ENCODE data around the gene NSMF. TPM values are rescaled to one million over a fixed set of nuclear protein-coding genes. Genes with fewer than 3 reads are reported as not detected.

Gene NSMF
- total RNA-seq, 1 donor from 2014 or later, result 23.9 TPM

- no peak overlapping the region for H3K4me3 ChIP-seq
- no peak for ATAC-seq
- H3K27me3 ChIP-seq, result no peaks in the 10 kb centered on the region
- intact Hi-C loops (cut with DNase I), result no loop called here
- no peak for TF ChIP-seq CTCF (IDR thresholded peaks at IDR 0.05)
- H3K27ac ChIP-seq, result peak overlapping the region; percentile 24
- no peaks in the 10 kb centered on the region for H3K9me3 ChIP-seq
- peaks cover 10% of the 10 kb centered on the region for H3K4me1 ChIP-seq
- no peaks in the 10 kb centered on the region for H3K36me3 ChIP-seq
- DNase-seq, result peak; percentile 64
Measured at GRCh38 chr9:137462396-137462985, 3.4 kb upstream of the NSMF start.

- Histone ChIP-seq H3K27me3 (no peaks in the 10 kb centered on the region), H3K36me3 (no peaks in the 10 kb centered on the region), H3K27ac (peak overlapping the region; percentile 24), H3K4me1 (peaks cover 10% of the 10 kb centered on the region), H3K9me3 (no peaks in the 10 kb centered on the region), H3K4me3 (no peak overlapping the region)
- no peak for TF ChIP-seq CTCF (IDR thresholded peaks at IDR 0.05)
- ATAC-seq, result peak; percentile 37
- intact Hi-C loops (cut with DNase I), result no loop called here
- peak; percentile 83 for DNase-seq
Measured at GRCh38 chr9:137461663-137462395, 2.7 kb upstream of the NSMF start.

DNA sequence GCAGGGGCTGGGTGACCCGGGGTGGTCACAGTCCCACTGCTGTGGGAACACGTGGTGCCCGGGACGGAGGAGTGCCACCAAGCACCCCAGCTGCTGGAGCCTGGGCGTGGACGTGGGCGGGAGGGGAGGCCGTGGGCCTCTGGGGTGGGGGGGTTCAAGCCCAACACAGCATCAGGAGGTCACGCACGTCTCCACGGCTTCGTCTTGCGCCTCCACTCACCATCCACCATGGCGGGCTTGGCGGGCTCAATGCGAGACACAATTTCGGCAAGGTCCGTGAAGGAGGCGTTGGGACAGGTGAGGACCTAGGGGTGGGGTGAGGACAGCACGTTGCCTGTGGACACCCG is 2.2 kb upstream of the NSMF start:
- H3K27ac ChIP-seq, result no peak overlapping the region
- TF ChIP-seq CTCF (IDR thresholded peaks at IDR 0.05), result no peak
- no peak overlapping the region for H3K4me3 ChIP-seq
- DNase-seq (no peak), ATAC-seq (no peak)
- H3K4me1 ChIP-seq, result peaks cover 10% of the 10 kb centered on the region
- H3K9me3 ChIP-seq, result no peaks in the 10 kb centered on the region
- intact Hi-C loops (cut with DNase I), result no loop called here
- H3K36me3 ChIP-seq, result no peaks in the 10 kb centered on the region
- no peaks in the 10 kb centered on the region for H3K27me3 ChIP-seq

DNA sequence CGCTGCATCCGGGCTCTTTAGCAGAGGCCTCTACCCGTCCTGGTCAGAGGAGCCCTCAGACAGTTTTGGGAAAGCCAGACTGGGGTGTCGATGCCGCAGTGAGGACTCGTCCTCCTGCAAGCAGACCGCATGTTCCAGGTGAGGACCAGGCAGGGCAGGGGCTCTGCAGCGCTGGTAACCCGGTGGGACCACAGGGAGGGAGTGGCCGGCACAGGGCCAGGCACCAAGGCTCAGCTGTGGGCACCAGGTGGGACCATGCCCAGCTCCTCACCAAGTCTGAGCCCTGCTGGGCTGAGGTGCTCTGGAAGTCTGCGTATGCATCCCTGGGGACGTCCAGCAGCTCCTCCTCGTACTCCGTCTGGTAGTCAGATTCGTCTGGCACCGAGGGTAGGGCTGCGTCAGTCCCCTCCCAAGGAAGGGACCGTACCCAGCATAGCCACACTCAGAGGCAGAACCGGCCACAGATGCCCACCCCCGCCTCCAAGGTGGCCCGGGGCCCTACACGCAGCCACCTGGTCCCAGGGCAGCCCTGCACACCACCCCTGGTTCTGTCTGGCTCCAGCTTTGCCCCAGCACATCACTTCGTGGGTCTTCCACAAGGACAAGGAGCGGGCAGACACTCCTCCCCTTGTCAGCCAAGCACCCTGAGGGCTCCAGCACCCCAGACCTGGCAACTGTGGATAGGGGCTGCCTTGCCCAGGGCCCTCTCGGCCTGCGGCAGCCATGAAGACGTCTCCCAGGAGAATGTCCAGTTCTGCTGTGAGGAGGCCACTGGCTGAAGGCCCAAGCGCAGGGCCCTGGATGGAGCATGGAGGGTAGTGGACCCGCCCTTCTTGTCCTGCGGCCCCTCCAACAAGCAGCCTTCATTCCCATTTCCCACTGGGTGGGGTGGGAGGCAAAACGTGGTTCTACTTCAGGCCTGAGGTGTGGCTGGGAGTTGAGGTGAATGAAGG is 1.5 kb upstream of the NSMF start:
- Histone ChIP-seq H3K36me3 (no peaks in the 10 kb centered on the region), H3K4me3 (no peak overlapping the region), H3K4me1 (peaks cover 10% of the 10 kb centered on the region), H3K9me3 (no peaks in the 10 kb centered on the region), H3K27me3 (no peaks in the 10 kb centered on the region), H3K27ac (no peak overlapping the region)
- no peak for TF ChIP-seq CTCF (IDR thresholded peaks at IDR 0.05)
- intact Hi-C loops (cut with DNase I), result no loop called here
- DNase-seq (peak; percentile 66), ATAC-seq (no peak)

DNA sequence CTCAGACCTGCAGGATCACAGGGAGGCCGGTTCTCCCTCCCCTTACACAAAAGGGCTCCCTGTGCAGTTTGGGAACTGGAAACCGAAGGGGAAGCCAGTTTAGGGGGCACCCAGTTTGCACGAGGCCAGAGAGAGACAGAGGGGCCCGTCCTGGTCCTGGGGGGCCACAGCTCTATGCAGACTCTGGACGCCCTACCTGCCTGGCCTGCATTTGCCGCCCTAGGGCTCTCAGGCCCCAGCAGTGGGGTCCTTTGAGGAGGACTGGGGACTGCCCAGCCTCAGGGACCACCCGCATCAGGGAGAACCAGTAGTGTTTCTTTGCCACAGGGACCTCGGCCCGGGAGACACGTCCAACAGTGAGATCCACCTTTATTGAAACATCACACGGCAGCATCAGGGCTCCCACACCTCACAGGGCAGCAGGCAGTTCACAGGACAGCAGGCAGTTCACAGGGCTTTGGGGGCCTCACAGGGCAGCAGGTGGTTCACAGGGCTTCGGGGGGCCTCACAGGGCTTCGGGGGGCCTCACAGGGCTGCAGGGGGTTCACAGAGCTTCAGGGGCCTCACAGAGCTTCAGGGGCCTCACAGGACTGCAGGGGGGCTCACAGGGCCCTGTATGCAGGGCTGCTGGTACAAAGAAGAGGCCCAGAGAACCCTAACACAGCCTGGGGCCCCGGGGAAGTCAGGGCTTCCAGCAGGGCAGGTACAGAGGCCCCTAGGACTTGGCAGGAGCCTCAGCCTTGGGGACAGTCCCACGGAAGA is 648 bp upstream of the NSMF start:
- Histone ChIP-seq H3K4me3 (peak overlapping the region; percentile 67), H3K9me3 (no peaks in the 10 kb centered on the region), H3K27ac (peak overlapping the region; percentile 34), H3K4me1 (peaks cover 16% of the 10 kb centered on the region), H3K36me3 (no peaks in the 10 kb centered on the region), H3K27me3 (no peaks in the 10 kb centered on the region)
- intact Hi-C loops (cut with DNase I), result no loop called here
- no peak for DNase-seq
- no peak for TF ChIP-seq CTCF (IDR thresholded peaks at IDR 0.05)
- no peak for ATAC-seq

Measured in upper lobe of right lung (tissue), 1 donor.